ENCODE results near the gene FBXO10. TPM values are rescaled to one million over a fixed set of nuclear protein-coding genes. Genes with fewer than 3 reads are reported as not detected.

The FBXO10 gene
- total RNA-seq, 1 experiment from 2014 or later = 5.9 TPM

- DNase-seq (ENCODE audit: low read depth) = peak; percentile 86
These were observed 16.1 kb upstream of the FBXO10 start, which contains the start of gene TOMM5 for GRCh38 chr9:37592108-37592951. Gene TOMM5, minus strand, starts transcription at chr9:37592597. Its CDS starts 65 bp downstream, at chr9:37592532.

- no peak for DNase-seq (ENCODE audit: low read depth)
These were observed 11.3 kb upstream of the FBXO10 start for GRCh38 chr9:37587521-37587920.

- no peak for DNase-seq (ENCODE audit: low read depth)
These were observed 7.4 kb upstream of the FBXO10 start for GRCh38 chr9:37583522-37584121.

GRCh38 chr9:37582548-37583157, 6.5 kb upstream of the FBXO10 start:
- DNase-seq (ENCODE audit: low read depth) = peak; percentile 39

GRCh38 chr9:37575511-37575914, 667 bp downstream of the FBXO10 start:
- DNase-seq (ENCODE audit: low read depth) = no peak

GRCh38 chr9:37575001-37575400, 1.2 kb downstream of the FBXO10 start:
- no peak for DNase-seq (ENCODE audit: low read depth)

GRCh38 chr9:37574241-37574721, 1.9 kb downstream of the FBXO10 start:
- no peak for DNase-seq (ENCODE audit: low read depth)

GRCh38 chr9:37571282-37571681, 4.9 kb downstream of the FBXO10 start:
- DNase-seq (ENCODE audit: low read depth) = no peak

- DNase-seq (ENCODE audit: low read depth) = no peak
These were observed 9.5 kb downstream of the FBXO10 start for GRCh38 chr9:37566716-37567115.

- DNase-seq (ENCODE audit: low read depth) = no peak
These were observed 10.2 kb downstream of the FBXO10 start for GRCh38 chr9:37565661-37566618.

- no peak for DNase-seq (ENCODE audit: low read depth)
These were observed 11.3 kb downstream of the FBXO10 start for GRCh38 chr9:37564916-37565315.

- DNase-seq (ENCODE audit: low read depth) = no peak
These were observed 12.2 kb downstream of the FBXO10 start for GRCh38 chr9:37563806-37564513.

- no peak for DNase-seq (ENCODE audit: low read depth)
These were observed 13.4 kb downstream of the FBXO10 start for GRCh38 chr9:37562826-37563225.

- no peak for DNase-seq (ENCODE audit: low read depth)
These were observed 14.5 kb downstream of the FBXO10 start for GRCh38 chr9:37561682-37562081.

- DNase-seq (ENCODE audit: low read depth) = no peak
These were observed 16.2 kb downstream of the FBXO10 start for GRCh38 chr9:37559855-37560592.

- no peak for DNase-seq (ENCODE audit: low read depth)
These were observed 17.1 kb downstream of the FBXO10 start for GRCh38 chr9:37559125-37559524.

- no peak for DNase-seq (ENCODE audit: low read depth)
These were observed 20.4 kb downstream of the FBXO10 start for GRCh38 chr9:37555786-37556185.

- no peak for DNase-seq (ENCODE audit: low read depth)
These were observed 21.9 kb downstream of the FBXO10 start for GRCh38 chr9:37554318-37554717.

- no peak for DNase-seq (ENCODE audit: low read depth)
These were observed 24.3 kb downstream of the FBXO10 start for GRCh38 chr9:37551888-37552287.

- DNase-seq (ENCODE audit: low read depth) = no peak
These were observed 24.7 kb downstream of the FBXO10 start for GRCh38 chr9:37551468-37551867.

All from HT1080 (cell line).